Tibial artery (tissue), 4 donors: ENCODE measurements around the gene GAS6.

Experiments
- DNase-seq, 2 donors: peaks; one replicate each; pipeline ENCODE4 v3.0.0-alpha.2; 2019
- H3K27ac ChIP-seq, 2 donors: fragments of 200-600 bp; sonication (generic) in 1 of 2; 1 replicate in 1 of 2; 2 replicates in 1 of 2; pipeline ENCODE4 v1.5.1; 2018 to 2019; ENCODE audit warnings: mild to moderate bottlenecking in 1 of 2
- H3K27me3 ChIP-seq, 2 donors: fragments of 200-600 bp; sonication (generic) in 1 of 2; one replicate each; pipeline versions ENCODE4 v1.5.1 to v1.6.0; 2016 to 2019
- H3K36me3 ChIP-seq, 3 donors: fragments of 200-600 bp; sonication (generic) in 2 of 3; one replicate each; pipeline ENCODE4 v1.5.1; 2016 to 2019; ENCODE audit warnings: mild to moderate bottlenecking in 2 of 3
- H3K4me1 ChIP-seq, 4 donors: fragments of 200-600 bp; sonication (generic) in 2 of 4; 1 replicate in 3 of 4; 2 replicates in 1 of 4; pipeline ENCODE4 v1.5.1; 2016 to 2019
- H3K4me3 ChIP-seq, 2 donors: fragments of 200-600 bp; sonication (generic) in 1 of 2; 1 replicate in 1 of 2; 2 replicates in 1 of 2; pipeline ENCODE4 v1.5.1; 2018 to 2019; ENCODE audit warnings: mild to moderate bottlenecking in 2 of 2
- H3K9me3 ChIP-seq, 3 donors: fragments of 200-600 bp; sonication (generic) in 1 of 3; one replicate each; pipeline ENCODE4 v1.5.1; 2016 to 2019
- CTCF ChIP-seq, 2 experiments: fragments of 200-600 bp in 1 of 2; fragments of 450-650 bp in 1 of 2; IDR thresholded peaks; one replicate each; pipeline ENCODE4 v1.5.1; 2017 to 2019; ENCODE audit warnings: antibody characterized with exemption in 2 of 2, mild to moderate bottlenecking in 1 of 2, moderate library complexity in 1 of 2
- intact Hi-C: fragments of 100-400 bp; cut with DNase I; formaldehyde crosslinking; loops from one replicate; pipeline ENCODE4 v1.15.0; 2023; ENCODE audit warnings: low total_unique reads

GAS6 gene

DNA sequence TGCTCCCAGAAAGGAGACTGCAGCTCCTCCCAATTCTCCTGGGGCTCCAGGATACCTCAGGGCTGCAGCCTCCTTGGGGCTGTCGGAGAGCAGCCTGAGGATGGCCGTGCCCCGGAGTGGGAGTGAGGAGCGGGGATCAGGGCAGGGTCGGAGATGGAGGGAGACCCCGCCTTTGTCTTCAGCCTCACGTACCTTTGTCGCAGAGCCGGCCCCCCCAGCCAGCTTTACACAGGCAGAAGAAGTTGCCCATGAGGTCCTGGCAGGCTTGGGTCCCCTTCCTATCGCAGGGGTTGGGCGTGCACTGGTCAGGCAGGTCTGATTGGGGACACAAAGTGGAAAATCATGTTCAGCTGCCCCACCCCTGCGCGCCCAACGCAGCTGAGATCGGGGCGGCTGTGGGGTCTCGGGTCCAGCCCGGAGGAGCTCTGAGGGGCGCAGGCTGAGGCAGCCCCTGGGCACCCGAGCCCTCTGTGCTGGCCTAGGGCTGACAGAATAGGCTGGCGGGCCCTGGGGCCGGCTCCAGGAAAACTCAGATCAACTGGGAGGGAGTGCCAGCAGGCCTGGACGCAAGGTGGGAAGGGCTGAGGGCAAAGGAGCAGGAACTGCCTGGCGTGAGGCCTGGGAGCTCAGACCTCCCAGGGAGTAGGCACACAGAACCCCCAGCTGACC lies 24.2 kb downstream of the GAS6 start:
- Histone ChIP-seq H3K27ac (peak overlapping the region; percentile 46 to 67), H3K27me3 (no peaks in the 10 kb centered on the region), H3K36me3 (peaks cover 33 to 40% (median 35%) of the 10 kb centered on the region in 3 donors), H3K9me3 (no peaks in the 10 kb centered on the region), H3K4me1 (peaks cover 3 to 50% (median 41%) of the 10 kb centered on the region in 4 donors), H3K4me3 (no peak overlapping the region)
- DNase-seq = no peak
- no peak for TF ChIP-seq CTCF (IDR thresholded peaks at IDR 0.05)
- intact Hi-C loops = no loop called here

DNA sequence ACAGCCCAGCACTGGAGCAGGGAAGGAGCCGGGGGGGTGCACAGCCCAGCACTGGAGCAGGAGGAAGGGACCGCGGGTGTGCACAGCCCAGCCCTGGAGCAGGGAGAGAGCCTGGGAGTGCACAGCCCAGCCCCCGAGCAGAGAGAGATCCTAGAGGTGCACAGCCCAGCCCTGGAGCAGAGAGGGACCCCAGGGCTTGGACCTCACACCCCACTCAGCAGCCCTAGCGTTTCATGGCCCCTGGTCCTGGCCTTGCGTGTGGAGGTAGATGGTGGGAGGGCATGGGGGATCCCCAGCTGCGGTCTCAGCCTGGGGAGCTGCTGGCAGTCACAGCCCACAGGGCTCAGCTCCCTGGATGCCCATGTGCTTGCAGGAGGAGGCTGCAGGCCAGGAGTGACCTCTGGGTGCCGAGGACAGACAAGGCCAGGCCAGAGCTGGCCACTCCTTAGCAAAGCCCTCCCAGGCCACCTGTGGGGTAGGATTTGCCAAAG lies 25.1 kb downstream of the GAS6 start:
- Histone ChIP-seq H3K36me3 (peaks cover 34 to 40% (median 35%) of the 10 kb centered on the region in 3 donors), H3K4me3 (no peak overlapping the region), H3K27ac (peak overlapping the region; percentile 67 to 85), H3K4me1 (peaks cover 3 to 50% (median 41%) of the 10 kb centered on the region in 4 donors), H3K27me3 (no peaks in the 10 kb centered on the region), H3K9me3 (no peaks in the 10 kb centered on the region)
- intact Hi-C loops = no loop called here
- TF ChIP-seq CTCF (IDR thresholded peaks at IDR 0.05) = no peak
- no peak for DNase-seq

- intact Hi-C loops = no loop called here
- TF ChIP-seq CTCF (IDR thresholded peaks at IDR 0.05) = no peak
- no peaks in the 10 kb centered on the region for H3K9me3 ChIP-seq
- peaks cover 35 to 40% (median 35%) of the 10 kb centered on the region in 3 donors for H3K36me3 ChIP-seq
- H3K4me3 ChIP-seq = peak overlapping the region in 1 of 2 donors; percentile 19
- peak; percentile 96 to 99 for DNase-seq
- H3K27ac ChIP-seq = peak overlapping the region; percentile 79 to 85
- H3K4me1 ChIP-seq = peaks cover 3 to 50% (median 41%) of the 10 kb centered on the region in 4 donors
- no peaks in the 10 kb centered on the region for H3K27me3 ChIP-seq
These were observed 26.1 kb downstream of the GAS6 start for GRCh38 chr13:113837560-113838355.

DNA sequence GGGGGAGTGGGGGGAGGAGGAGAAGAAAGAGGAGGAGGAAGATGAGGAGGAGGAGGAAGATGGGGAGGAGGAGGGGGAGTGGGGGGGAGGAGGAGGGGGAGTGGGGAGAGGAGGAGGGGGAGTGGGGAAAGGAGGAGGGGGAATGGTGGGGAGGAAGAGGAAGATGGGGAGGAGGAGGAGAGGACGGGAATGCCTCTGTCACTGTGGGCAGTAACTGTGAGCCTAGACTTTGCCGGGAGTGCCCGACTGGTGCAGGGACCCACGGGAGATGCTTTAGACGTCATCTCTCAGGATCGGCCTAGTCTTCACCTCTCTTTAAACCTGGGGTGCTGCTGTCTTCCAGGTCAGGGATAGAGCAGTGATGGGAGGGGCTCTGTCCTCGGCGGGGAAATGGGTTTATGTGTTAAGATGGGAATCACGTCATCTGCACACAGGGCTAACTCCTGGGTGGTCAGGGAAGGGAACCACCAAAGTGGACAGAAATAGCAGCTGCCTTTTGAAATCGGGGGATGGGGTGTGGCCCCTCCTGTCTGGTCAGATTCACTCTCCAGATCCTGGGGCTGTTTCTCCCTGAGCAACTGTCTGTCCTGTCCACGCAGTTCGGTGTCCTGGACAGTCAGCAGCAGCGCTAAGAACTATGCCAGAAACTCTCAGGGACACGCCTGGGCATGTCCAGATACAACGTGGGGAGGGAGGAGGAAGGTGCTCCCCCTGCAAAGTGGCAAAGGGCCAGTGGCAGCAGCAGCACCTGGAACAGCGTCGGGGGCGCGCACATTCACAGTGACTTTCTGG lies 26.9 kb downstream of the GAS6 start:
- Histone ChIP-seq H3K4me1 (peaks cover 3 to 50% (median 41%) of the 10 kb centered on the region in 4 donors), H3K36me3 (peaks cover 37 to 42% (median 42%) of the 10 kb centered on the region in 3 donors), H3K4me3 (peak overlapping the region in 1 of 2 donors; percentile 19), H3K27ac (peak overlapping the region; percentile 79 to 85), H3K9me3 (no peaks in the 10 kb centered on the region), H3K27me3 (no peaks in the 10 kb centered on the region)
- intact Hi-C loops = no loop called here
- DNase-seq = peak; percentile 62 to 84
- TF ChIP-seq CTCF (IDR thresholded peaks at IDR 0.05) = no peak
